Hematopoietic multipotent progenitor cell treated with erythropoietin and hydrocortisone succinate and interleukin-3 and kit ligand, for 8 days (in vitro differentiated cells): ENCODE measurements around the gene AOAH.
"Not testable (repeated sequence)": the region's sequence is repeated elsewhere in the genome, so short reads cannot be mapped to it uniquely, and the experiment has no call there.

ENCODE experiments used
- DNase-seq: peaks from one replicate; pipeline ENCODE4 v3.0.0-alpha.2; 2015

AOAH gene

GRCh38 chr7:36504216-36504615 lies 220.1 kb downstream of the AOAH start:
- DNase-seq, result not testable (repeated sequence)

- DNase-seq, result no peak
Measured at GRCh38 chr7:36497775-36498174, 226.5 kb downstream of the AOAH start.

DNA sequence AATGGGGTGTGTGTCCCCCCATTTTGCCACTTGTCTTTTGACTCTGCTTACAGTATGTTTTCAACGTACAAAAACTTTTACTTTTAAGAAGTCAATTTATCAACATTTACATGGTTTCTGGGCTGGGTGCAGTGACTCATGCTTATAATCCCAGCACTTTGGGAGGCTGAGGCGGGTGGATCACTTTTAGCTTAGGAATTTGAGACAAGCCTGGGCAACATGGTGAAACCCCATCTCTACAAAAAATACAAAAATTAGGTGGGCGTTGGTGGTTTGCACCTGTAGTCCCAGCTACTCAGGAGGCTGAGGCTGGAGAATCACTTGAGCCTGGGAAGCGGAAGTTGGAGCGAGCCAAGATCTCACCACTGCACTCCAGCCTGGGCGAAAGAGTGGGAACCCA lies 227.1 kb downstream of the AOAH start:
- DNase-seq, result not testable (repeated sequence)

DNA sequence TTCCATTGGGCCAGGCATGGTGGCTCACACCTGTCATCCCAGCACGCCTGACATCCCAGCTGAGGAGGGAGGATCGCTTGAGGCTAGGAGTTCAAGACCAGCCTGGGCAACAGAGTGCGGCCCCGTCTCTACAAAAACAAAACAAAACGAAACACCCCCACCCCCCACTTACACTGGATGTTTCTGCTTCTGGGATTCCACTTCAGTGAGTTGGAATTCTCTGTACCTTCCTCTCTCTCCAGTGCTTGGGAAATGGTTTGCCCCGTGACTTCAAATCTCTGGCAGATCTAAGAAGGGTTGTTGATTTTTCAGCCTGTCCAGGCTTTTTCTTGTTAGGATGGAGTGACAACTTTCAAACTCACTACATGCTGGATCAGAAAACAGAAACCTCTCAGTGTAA lies 227.7 kb downstream of the AOAH start:
- no peak for DNase-seq

GRCh38 chr7:36491317-36491716 lies 233.0 kb downstream of the AOAH start:
- DNase-seq, result no peak

DNA sequence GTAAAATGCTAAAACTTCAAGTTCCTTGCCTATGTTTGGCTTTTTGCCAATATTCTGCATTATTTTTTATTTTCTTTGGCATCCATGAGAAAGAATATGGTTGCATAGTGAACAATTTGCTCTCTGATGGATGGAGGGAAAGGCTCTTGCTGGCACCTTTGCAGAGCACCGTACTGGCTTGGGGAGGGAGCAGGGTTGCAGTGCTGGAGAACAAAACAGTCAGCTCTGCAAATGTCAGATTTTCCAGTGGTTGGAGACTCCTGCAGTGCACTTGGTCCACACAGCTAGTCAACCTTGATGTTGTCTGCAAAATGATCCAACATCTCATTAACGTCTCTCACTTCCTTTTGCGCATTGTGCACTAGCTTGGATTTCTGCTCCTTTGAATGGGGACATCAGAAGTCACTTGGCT lies 233.9 kb downstream of the AOAH start:
- no peak for DNase-seq

- not testable (repeated sequence) for DNase-seq
Measured at GRCh38 chr7:36488672-36489071, 235.6 kb downstream of the AOAH start.

DNA sequence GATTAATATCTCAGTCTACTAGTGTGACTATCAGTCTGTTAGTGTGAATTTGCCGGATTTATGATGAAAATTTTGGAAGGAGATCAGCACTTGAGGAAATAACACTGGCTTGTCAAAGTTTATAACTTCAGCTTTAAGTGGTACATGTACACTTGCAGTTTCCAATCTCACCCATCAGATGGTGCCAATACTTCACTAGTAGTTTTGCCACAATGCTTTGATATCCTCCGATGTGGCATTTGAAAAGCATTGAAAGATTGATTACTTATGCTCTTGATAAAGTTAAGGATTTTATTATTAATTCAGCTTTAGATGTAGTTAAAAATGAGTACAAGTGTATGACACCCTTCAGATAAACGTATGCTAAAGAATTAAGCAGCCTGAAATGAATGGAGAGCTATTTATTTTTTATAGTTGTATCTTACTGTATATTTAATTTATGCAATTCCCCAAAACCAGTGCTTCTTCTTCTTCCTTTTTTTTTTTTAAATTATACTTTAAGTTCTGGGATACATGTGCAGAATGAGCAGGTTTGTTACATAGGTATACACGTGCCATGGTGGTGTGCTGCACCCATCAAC lies 236.4 kb downstream of the AOAH start:
- peak; percentile 86 for DNase-seq

GRCh38 chr7:36486336-36486735 lies 238.0 kb downstream of the AOAH start:
- no peak for DNase-seq

GRCh38 chr7:36484265-36484664 lies 240.0 kb downstream of the AOAH start:
- DNase-seq, result no peak

DNA sequence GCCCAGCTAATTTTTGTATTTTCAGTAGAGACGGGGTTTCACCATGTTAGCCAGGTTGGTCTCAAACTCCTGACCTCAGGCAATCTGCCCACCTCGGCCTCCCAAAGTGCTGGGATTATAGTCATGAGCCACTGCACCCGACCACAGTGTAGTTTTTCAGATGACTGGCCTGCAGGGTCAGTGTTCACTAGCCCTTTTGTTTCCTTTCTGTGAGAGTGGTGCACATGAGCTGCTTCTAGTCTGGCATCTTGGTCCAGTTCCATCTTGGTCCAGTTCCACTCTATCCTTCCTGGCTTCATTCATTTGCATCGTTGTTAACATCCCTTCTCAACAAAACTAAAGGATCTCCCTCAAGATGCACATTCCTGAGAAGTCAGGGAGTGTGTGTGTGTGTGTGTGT lies 240.4 kb downstream of the AOAH start:
- DNase-seq, result not testable (repeated sequence)

- no peak for DNase-seq
Measured at GRCh38 chr7:36478745-36479144, 245.5 kb downstream of the AOAH start.

GRCh38 chr7:36475381-36475780 lies 248.9 kb downstream of the AOAH start:
- DNase-seq, result peak; percentile 20

DNA sequence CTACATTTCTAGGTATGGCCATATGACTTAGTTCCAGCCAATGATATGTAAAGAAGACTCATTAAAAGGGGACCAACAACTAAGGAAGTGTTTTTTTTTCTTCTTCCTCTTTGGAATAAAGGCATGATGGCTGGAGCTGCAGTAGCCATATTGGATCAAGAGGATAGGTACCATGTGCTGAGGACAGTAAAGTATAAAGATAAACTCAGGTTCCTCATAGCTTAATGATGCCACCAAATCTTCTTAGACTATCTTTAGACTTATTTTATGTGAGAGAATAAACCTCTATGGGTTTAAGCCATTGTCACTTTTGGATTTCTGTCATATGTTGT lies 249.3 kb downstream of the AOAH start:
- DNase-seq, result no peak

DNA sequence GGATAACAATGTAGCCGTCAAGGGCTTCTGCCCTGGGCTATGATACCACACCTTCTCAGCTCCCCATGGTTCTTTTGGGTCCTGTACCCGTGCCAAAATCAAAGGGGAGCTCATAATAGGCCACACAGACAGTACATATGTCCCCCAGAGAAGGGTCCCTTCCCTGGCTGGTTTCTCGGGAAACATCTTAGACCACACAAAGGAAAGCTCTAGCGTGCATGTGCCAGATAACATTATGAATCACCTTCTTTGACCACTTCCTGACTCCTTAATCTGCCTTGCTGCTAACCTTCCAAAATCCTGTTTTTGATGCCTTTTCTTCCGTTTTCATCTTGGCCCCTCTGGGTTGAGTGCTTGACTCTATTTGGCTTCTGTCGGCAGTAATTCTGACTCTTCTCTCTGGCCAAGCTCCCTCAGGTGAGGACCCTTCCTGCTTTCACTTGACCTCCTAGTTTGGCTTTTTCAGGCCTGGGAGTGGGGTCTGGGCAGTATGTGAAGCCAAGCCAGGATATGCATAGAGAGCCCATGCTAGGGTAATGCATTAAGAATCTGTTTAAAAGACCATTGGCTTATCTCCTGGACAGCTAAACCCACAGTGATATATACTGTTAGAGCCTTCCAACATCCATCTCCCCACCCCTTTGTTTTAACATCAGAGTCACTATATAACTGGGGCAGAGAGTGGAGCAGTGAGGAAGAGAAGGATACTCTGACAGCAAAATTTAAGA lies 249.8 kb downstream of the AOAH start:
- DNase-seq, result peak; percentile 86

DNA sequence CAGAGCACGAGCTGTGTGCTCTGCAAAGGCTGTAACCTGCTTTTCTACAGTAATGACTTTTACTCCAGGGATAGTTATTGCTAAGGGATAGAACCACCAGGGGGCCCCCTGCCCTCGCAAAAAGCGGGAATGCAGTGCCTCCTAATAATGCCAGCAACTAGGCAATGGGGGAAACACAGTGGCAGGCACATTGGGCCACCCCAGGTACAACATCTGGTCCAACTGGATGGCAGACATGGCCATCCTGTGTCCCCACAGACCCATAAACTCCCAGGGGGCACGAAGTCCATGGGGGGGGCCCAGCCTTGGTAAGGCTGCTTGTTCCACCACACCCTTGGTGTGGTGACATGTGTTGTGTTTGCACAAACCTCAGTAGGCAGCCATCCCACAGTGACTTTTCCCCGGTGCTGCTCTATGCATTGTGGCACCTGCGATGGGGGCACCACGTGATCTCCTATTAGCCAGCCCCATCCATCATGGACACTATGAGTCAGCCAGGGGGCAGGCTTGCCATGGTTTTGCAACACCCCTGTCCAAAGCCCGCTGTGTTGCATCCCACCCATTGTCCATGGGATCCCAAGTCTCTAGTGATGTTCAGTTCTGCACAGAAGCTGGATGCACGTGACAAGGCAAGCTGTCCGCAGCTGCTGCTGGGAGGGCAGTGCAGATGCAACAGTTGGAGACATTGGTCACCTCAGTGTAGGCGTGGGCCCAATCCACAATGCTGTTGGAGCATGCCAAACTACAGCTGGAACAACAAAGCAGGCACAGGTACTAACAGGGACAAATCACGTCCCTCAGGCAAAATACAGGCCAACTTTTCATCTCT lies 250.6 kb downstream of the AOAH start:
- DNase-seq, result peak; percentile 62

DNA sequence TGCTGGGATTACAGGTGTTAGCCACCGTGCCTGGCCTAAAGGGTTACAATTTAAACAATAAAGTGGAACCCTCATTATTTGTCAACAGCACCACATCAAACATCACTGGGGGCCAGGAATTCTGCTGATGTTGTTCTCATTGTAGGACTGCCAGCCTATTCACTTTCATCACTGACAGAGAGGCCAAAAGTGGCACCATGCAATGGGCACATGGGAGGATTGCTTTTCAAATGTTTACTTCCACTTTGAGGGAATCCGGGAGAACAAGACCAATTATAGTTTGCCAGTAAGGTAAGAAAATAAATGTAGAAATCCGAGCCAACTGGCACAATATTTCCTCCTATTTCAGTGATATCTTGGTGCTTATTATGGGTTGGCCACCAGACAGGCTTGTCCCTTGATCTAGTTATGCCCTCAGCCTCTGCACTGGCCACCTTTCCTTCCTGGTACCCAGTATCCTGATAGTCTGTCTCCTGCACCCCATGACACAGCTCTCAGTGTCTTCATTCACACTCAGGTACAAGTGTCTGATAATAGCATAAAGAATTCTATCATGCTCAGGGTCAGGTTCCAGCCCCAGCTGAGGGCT lies 252.1 kb downstream of the AOAH start:
- no peak for DNase-seq

DNA sequence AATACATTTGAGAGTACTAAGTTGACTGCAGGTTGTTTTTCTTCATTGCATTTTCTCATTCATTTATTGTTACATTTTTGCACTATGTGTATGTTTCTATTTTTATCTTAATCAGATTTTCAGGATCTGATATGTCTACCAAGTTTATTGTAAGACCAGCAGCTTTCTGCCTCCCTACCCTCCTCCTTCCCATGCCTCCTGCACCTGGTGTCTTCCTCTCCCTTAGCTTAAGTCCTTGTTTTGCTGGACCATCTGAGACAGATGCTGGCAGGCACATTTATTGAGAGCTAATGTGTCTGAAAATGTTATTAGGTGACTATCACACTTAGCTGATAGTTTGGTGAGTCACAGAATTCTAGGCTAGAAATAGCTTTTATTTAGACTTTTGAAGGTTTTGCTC lies 255.1 kb downstream of the AOAH start:
- no peak for DNase-seq

- no peak for DNase-seq
Measured at GRCh38 chr7:36468370-36469101, 255.8 kb downstream of the AOAH start.

DNA sequence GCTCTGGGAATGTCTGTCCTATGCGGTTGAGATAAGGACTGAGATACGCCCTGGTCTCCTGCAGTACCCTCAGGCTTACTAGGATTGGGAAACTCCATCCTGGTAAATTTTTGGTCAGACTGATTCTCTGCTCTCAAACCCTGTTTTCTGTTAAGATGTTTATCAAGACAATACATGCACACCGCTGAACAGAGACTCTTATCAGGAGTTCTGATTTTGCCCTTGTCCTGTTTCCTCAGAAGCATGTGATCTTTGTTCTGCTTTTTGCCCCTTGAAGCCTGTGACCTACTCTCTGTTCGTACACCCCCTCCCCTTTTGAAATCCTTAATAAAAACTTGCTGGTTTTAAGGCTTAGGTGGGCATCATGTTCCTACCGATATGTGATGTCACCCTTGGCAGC lies 258.3 kb downstream of the AOAH start:
- not testable (repeated sequence) for DNase-seq

DNA sequence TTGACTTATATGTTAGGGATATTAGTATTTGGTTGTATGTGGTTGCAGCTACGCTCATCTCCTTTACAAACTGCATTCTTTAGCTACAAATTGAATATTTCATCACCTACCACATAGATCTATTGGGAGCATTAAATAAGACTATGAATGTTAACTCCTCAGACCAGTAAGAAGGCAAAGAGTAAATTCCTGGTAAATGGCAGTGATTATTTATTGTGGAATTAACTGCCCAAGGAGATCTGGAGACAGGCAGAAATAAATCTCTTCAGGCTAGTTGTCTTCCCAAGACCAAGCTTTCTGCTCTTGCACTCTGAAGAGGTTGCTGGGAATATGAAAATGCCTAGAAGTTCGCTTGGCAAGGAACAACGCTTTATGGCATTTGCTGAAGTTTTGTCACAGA lies 260.0 kb downstream of the AOAH start:
- DNase-seq, result no peak
